ENCODE measurements around the gene RHBDD2.
"Not testable (repeated sequence)": the region's sequence is repeated elsewhere in the genome, so short reads cannot be mapped to it uniquely, and the experiment has no call there.

Gene RHBDD2

GRCh38 chr7:75889223-75889825, 10.5 kb downstream of the RHBDD2 start:
- DNase-seq (ENCODE audit: low read depth, low spot score), result no peak

DNA sequence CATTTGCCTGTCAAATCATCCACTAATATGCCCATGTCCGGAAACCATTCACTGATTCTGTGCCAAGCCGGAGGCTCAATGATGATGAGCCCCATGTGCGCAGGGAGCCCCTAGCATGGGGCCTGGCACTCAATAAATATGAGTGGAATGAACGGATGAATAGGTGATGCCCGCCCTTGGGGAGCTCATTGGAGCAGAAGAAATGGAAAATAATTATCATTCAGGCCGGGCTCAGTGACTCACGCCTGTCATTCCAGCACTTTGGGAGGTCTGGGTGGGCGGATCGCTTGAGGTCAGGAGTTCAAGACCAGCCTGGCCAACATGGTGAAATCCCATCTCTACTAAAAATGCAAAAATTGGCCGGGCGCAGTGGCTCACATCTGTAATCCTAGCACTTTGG, 11.0 kb downstream of the RHBDD2 start:
- DNase-seq (ENCODE audit: low read depth, low spot score), result no peak

DNA sequence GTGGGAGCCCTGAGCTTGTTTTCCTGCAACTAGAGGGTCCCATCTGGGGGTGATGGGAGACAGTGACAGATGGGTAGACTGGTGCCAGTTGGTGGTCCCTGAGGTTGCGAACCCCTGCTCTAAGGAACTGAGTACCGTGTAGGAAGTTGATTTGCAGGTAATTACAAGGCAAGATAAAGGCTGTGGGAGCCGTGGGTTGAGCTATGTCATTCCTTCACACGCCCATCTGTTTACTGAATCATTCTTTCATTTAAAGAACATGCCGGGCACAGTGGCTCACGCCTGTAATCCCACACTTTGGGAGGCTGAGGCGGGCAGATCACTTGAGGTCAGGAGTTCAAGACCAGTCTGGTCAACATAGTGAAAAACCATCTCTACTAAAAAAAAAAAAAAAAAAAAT, 12.4 kb downstream of the RHBDD2 start:
- DNase-seq (ENCODE audit: low read depth, low spot score), result not testable (repeated sequence)

DNA sequence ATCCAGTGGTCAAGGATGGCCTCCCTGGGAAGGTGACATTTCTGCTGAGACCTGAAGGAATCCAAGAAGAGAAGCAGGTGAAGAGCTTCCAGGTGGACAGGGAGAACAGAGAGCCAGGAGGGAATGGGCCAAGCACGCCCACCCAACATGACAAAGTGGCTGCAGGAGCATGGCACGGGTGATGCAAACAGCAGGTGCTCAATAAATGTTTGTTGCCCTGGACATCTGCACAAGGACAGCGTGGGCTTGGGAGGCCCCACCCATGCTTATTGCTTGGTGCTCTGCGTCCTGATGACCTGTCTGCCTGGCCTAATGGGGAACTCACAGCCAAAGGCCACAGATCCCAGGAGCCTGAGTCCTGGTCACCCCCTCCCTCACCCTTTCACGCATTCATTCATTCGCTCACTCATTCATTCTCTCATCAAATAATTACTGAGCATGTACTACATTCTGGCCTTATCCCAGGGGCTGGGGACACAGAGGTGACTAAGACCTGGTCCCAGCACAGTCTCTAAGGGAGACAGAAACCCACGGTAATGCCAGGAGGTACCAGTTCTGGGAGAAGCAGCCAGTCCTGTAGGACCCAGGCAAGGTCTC, 13.1 kb downstream of the RHBDD2 start:
- no peak for DNase-seq (ENCODE audit: low read depth, low spot score)

- no peak for DNase-seq (ENCODE audit: low read depth, low spot score)
Measured at GRCh38 chr7:75892634-75893272, 13.9 kb downstream of the RHBDD2 start.

DNA sequence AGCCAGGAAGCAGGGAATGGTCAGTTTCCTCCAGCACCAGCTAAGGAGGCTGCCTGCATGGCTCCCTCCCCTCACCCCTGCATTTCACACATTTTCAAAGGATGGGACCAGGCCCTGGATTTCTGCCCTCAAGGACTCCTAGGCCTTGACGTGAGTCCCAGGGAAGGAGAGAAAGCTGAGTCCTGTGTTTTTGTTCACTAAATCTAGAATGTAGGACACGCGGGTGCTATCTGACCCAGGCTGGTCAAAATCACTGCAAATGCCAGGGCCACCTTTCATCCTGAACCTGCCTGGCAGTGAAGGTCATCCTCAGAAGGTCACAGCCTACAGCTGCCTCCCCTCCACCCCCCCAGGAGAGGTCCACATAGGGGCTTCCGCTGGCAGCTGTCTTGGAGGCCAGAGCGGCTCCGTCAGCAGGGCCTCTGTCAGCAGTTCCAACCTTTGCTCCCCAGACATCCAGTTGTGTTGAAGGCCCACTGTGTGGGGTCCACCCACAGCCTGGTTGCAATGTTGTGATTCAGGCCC, 18.0 kb downstream of the RHBDD2 start:
- DNase-seq (ENCODE audit: low read depth, low spot score), result no peak

- DNase-seq (ENCODE audit: low read depth, low spot score), result no peak
Measured at GRCh38 chr7:75900617-75901315, 21.9 kb downstream of the RHBDD2 start.

DNA sequence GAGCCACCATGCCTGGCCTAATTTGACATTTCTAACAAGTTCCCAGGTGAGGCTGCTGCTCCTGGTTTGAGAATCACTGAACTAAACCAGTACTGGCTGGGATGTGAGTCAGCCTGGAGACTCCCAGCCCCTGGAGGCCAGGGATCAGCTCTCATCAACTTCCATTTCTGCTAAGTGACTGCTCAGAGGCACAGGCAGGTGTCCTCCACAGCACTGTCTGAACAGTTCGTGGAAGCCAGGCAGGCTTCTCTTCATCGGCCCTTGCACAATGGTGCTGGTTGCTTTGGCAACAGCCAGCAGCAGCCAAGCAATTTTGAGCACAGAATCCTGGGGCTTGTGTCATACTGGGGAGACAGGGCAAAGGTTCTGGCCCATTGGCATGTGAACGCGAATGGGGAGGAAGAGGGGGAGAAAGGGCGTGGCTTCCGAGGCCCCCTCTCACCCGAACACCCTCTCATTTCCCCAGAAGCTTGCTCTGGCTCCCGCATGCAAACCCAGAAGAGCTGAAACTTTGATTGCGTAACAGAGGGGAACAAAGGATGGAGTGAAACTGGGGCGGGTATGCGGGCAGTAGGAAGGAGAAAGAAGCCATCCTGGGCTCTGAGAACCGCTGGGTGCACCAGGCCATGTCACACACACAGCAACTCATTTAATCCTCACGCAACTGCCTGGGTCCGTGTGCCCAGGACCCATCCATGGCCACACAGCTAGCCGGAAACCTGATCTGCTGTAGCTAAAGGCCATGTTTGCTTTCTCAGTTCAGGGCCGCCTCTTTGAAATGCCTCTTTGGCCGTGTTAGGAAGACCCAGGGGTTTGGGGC, 27.2 kb downstream of the RHBDD2 start:
- no peak for DNase-seq (ENCODE audit: low read depth, low spot score)

DNA sequence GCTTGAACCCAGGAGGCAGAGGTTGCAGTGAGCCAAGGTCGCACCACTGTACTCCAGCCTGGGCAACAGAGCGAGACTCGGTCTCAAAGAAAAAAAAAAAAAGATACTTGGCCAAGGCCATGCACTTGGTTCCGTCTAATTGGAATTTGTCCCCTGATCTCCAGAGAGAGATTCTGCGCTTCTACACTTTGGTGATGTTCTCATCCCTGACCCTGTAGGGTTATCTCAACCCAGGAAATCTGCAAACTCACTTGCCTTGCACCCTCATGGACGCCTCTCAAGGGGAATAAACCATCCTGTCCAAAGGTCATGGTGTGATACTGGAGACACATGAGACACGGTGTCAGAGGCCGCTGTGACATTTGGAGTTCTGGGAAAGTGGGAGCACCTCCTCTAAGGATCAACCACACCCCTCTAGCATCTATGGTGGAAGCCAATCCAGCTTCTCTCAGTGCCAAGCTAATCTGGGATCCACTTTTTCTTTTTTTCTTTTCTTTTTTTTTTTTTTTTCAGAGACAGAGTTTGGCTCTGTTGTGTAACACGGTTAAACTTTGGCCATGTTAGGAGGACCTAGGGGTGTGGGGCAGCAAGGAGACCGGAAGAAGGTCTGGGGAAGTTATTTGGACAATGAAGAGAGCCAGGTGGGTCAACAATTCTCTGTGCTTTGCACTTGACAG, 28.3 kb downstream of the RHBDD2 start:
- no peak for DNase-seq (ENCODE audit: low read depth, low spot score)

DNA sequence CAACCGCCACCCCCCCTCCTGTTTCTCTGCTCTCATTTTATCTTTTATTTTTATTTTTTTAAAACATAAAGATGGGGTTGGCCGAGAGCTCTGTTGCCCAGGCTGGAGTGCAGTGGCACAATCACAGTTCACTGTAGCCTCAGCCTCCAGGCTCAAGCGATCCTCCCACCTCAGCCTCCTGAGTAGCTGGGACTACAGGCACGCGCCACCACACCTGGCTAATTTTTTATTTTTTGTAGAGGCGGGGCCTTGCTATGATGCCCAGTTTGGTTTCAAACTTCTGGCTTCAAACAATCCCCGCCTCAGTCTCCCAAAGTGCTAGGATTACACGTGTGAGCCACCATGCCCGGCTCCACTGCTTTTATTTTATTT, 28.8 kb downstream of the RHBDD2 start:
- DNase-seq (ENCODE audit: low read depth, low spot score), result not testable (repeated sequence)

- DNase-seq (ENCODE audit: low read depth, low spot score), result no peak
Measured at GRCh38 chr7:75909521-75910132, 30.8 kb downstream of the RHBDD2 start.

GRCh38 chr7:75911186-75911585, 32.4 kb downstream of the RHBDD2 start:
- DNase-seq (ENCODE audit: low read depth, low spot score), result not testable (repeated sequence)

DNA sequence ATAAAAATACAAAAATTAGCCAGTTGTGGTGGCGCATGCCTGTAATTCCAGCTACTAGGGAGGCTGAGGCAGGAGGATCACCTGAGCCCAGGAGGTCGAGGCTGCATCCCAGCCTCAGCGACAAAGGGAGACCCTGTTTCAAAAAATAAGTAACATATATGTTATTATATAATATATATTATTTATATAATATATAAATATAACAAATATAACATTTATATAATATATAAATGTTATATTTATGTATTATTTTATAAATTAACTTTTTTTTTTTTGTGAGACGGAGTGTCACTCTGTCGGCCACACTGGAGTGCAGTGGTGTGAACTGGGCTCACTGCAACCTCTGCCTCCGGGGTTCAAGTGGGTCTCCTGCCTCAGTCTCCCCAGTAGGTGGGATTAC, 34.6 kb downstream of the RHBDD2 start:
- no peak for DNase-seq (ENCODE audit: low read depth, low spot score)

DNA sequence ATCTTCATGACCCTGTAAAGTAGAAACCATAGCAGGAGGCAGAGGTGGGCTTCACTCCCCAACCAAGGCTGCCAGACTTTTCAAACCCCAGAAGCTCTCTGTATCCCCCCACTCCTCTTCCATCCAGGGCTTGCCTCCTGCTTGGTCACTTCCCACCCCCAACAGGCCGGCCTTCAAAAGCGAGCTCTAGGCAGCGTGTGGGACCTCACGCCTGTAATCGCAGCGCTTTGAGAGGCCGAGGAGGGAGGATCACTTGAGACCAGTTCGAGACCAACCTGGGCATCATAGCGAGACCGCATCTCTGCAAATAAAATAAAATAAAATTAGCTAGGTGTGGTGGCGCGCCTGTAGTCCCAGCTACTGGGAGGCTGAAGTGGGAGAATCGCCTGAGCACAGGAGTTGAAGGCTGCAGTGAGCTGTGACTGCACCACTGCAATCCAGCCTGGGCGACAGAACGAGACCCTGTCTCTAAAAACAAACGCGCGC, 35.4 kb downstream of the RHBDD2 start:
- no peak for DNase-seq (ENCODE audit: low read depth, low spot score)

DNA sequence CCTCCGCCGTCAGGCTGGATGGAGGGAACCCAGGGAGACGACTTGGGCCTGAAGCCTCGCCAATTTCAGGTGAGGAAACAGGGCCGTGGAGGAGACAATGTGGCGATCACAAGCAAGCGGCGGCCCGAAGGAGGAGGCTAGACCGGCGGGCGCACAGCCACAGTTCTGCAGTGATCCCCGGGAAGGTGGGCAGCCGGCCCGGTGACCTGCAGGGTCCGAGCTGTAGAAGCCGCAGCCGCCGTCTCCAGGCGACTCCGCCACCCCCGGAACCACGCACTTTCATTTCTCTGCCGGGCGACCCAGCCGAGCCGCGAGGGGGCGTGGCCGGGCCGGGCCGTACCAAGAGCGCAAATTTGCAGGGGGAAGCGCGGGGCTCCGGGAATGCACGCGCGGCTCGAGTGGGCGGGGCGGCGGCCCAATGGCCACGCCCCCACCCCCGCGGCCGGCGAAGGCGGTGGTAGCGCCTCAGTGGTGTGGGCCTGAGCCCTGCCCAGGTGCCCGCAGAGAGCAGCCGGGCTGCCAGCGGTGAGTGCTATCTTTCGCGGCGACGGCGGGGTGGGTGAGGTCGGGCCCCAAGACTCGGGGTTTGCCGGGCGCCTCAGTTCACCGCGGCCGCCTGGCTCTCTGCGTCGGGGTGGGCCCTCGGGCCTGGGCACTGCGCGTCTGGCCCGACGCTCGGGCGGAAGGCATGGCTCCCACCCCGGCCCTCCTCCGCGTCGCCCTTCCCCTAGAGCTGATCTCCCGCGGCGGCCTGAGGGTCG, 36.0 kb downstream of the RHBDD2 start, which contains the start of gene POR:
TSS of gene POR (plus strand) at position 501 of the 761 bp plus-strand sequence. CDS start 38,847 bp downstream, outside the sequence.
- DNase-seq (ENCODE audit: low read depth, low spot score), result peak; percentile 76

DNA sequence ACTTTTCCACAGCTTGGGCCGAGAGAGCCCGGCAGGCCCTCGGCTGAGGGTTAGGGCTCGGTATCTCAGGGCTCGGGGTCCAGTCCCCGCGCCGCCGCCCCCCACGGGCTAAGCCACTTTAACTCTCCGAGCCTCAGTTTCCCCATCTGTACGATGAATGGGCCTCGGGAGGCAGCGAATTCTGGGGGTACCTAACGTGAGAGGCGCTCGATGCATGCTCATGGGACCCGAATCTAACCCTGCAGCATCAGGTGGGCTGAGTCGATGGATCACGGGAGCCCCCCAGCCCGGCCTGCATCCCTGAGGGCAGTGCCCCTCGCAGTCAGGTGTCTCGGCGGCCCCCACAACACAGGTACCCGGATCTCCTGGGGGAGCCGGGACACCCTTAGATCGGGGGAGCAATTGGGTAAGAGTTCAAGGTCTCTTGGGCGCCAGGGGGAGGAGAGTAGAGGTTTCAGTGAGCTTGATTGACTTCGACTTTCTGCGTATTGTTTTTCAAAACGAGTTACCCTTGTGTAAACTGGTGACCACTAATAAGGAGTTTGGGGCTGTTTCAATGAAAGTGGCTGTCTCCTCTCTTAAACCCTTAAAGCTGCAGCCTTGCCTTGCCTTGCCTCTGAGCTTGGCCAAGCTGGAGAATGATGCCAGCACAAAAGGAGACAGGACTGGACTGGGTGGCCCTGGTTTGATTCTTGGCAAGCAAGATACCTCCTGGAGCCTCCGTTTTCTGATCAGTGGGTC, 36.8 kb downstream of the RHBDD2 start:
- no peak for DNase-seq (ENCODE audit: low read depth, low spot score)

- DNase-seq (ENCODE audit: low read depth, low spot score), result no peak
Measured at GRCh38 chr7:75916259-75916658, 37.4 kb downstream of the RHBDD2 start.

GRCh38 chr7:75916685-75917634, 38.1 kb downstream of the RHBDD2 start:
- DNase-seq (ENCODE audit: low read depth, low spot score), result no peak
